GM21576 (cell line): ENCODE results near the gene PAX7.

Source experiments
- ATAC-seq: cut with Tn5 transposase; IDR thresholded peaks from one replicate; pipeline ENCODE4 v1.9.1; 2021; ENCODE audit warnings: mild to moderate bottlenecking, moderate library complexity; ENCODE audit not compliant: unreplicated experiment

The PAX7 gene

DNA sequence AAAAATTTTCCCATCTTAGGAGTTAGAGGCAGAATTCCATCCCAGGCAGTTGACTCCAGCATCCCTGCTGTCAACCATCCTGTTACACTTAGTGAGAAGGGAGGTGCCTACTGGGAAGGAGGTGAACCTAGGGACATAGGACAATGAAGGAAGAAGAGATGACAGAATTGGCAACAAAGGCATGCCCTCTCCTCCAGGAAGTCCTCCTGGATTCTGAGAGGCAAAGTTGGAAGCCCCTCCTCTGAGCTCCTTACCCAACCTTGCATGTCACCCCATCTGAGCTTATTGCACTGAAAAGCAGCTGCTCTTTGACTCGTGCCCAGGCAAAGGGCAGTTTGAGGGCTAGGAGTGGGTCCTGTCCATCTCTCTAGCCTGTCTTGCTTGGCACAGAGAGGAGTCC, 66.9 kb downstream of the PAX7 start:
- ATAC-seq: no peak

DNA sequence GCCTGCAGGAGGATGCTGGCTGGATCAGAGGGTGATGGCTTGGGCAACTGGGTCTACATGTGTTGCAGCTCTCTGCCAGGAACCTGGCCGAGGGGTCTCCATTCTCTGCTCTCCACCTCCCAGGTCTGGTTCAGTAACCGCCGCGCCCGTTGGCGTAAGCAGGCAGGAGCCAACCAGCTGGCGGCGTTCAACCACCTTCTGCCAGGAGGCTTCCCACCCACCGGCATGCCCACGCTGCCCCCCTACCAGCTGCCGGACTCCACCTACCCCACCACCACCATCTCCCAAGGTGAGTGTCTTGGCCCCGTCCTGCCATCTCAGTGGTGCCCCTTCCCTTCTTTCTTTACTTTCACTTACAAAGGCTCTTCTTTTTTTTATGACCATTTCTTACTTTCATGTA, 69.9 kb downstream of the PAX7 start:
- no peak for ATAC-seq

DNA sequence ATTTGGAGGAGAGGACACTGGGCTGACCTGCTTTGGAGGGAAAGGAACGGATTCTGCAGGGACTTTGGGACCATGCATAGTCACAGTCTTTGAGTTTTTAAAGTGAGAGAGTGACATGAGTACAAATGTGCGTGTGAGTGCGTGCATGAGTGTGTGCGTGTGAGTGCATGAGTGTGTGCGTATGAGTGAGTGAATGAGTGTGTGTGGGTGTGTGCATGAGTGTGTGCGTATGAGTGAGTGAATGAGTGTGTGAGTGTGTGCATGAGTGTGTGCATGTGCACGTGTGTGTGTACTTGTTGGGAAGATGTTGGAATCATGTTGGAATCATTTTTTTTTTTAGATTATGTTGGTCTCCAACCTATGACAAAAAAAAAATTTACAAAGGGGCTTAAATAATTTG, 70.5 kb downstream of the PAX7 start:
- no peak for ATAC-seq

- ATAC-seq: no peak
Measured at GRCh38 chr1:18703041-18703621, 72.5 kb downstream of the PAX7 start.

DNA sequence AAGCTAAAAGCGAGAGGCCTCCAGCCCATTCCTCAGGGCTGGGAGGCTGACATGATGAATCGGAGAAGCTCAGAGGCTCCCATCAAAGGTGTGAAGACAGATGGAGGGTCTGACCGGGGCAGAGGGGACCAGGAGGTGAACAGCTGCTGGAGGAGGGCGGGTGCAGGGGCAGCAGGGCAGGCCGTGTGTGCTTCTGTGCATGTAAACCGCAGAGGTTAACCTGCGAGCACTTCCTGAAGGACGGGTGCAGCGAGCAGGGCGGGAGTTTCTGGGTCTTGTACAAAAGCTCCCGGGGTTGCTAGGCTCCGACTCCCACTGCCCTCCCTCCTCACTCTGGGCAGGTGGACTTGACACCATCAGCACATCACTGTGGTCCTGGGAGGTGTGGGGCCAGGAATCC, 75.2 kb downstream of the PAX7 start:
- ATAC-seq: no peak

GRCh38 chr1:18707696-18708257, 77.1 kb downstream of the PAX7 start:
- ATAC-seq: no peak

GRCh38 chr1:18710002-18710401, 79.4 kb downstream of the PAX7 start:
- ATAC-seq: no peak

GRCh38 chr1:18711003-18711402, 80.4 kb downstream of the PAX7 start:
- no peak for ATAC-seq

- no peak for ATAC-seq
Measured at GRCh38 chr1:18711536-18712251, 81.0 kb downstream of the PAX7 start.

GRCh38 chr1:18712252-18712600, 81.6 kb downstream of the PAX7 start:
- no peak for ATAC-seq

GRCh38 chr1:18714404-18715175, 83.9 kb downstream of the PAX7 start:
- no peak for ATAC-seq

GRCh38 chr1:18716112-18716784, 85.6 kb downstream of the PAX7 start:
- ATAC-seq: no peak

DNA sequence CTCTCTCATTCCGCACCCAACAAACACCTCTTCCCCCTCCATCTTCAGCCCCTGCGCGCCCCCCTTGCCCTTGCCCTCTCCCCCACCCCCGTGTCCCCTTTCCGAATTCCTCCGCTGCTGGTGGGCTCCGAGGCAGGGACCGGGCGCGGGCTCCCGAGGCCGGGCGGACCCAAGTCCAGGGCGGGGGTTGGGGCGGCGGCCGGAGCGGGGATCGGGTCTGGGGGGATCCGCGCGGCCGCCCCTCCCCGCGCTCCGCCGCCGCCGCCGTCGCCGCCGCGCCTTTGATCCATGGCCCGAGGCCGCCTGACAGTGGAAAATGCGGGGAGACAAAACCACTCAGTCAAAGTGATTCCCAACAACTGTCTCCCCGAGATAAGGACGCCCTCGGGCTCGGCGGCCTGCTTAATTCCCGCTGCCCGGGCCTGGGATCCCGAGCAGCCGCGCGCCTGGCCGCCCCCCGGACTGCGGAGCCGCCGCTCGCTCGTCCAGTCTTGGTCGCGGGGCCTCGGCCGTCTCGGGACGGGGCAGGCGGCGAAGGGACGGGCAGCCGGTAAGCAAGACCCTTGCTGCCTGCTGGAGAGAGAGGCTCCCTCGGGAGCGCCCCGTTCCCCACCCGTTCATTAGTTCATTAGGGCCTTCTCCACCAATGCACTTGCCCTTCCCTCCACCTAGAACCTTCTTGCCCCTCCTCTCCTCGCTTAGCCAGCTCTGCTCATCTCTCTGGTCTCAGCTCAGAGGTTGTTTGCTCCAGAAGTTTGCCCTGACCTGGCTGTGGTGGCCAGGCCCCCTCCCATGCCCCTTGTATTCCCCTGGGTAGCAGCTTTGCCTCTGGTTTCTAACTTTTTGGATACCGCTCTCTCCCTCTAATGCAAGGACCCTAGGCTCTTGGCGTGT, 86.4 kb downstream of the PAX7 start:
- ATAC-seq: no peak

DNA sequence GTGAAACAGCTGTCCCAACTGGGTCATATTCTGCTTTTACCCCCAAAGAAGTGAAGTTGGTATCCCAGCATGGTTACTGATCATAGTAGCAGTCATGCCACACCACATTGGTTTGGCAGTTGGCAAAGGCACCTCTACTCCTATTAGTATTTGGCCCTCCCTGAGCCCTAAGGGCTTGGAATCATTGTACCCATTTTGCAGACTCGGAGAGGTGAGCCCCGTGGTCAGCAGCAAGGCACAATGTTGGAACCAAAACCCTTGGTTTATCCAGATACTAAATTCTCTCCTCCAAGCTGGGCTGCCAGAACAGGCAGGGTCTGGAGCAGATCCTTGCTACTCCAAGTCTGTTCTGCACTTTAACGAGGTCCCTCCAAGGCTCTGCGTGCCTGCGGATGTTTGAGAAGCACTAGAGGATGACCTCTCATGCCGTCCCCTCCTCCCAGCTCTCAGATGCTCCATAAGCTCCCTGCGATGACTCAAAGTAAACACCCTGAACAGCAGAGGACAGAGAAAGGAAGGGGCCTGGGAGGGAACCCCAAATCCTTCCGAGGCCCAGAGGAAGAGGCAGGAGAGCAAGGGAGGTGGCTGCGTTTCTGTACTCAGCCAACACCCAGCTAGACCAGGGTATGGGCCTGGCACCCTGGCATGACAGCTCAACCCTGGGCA, 89.3 kb downstream of the PAX7 start:
- ATAC-seq: no peak

DNA sequence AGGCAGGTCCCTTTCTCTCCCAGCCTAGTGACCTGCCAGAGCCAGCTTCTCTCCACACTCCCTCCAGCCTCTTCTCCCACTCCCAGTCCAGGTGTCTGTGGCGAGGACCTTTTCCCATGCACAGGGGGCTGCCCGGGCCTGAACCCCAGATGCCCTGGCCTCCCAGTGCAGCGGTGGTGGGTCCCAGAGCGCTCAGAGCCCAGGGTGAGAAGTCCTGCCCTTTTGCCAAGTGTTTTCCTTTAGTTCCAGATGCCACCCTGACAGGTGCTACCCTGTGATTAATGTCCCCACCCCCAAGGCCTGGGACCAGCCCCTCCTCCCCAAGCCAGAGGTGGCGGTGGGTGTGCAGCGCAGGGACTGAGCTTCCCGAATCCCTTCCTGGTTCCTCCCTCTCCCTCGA, 90.4 kb downstream of the PAX7 start:
- no peak for ATAC-seq

DNA sequence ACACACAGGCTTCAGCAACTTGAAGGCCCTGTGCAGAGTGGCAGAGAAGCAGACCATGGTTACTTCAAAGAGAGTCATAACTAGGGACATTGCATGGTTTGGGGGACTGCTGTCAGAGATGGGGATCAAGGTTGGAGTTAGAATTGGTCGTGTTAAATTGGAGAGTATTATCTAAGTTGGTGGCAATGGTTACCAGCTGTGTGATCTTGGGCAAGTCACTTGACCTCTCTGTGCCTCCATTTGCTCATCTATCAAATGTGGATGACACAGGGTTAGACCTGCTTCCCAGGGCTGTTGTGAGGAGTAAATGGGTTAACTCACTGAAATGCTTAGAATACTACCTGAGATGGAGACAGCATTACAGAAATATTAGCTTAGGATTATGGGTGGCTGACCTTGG, 91.1 kb downstream of the PAX7 start:
- no peak for ATAC-seq

- ATAC-seq: no peak
Measured at GRCh38 chr1:18722270-18722669, 91.6 kb downstream of the PAX7 start.

DNA sequence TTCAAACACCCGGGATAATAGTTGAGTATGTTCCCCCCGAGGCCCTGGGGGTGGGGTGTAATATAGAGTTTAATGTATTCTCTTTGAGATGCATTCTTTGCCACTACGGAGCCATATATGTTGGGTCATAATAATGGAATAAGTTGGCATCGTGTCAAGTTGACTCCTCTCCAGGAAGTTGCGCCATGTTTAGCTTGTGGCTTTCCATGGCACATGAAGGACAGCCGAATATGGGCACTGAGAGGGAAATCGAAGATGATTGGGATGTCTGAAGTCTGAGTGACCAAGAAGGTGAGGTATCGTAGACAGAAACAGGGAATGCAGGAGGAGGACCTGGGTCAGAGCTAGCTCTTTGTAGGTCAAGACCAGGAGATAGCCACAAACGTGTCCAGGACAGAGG, 92.6 kb downstream of the PAX7 start:
- ATAC-seq: no peak

- no peak for ATAC-seq
Measured at GRCh38 chr1:18723701-18724411, 93.2 kb downstream of the PAX7 start.
